ENCODE results near the gene PLEKHN1. TPM values are rescaled to one million over a fixed set of nuclear protein-coding genes. Genes with fewer than 3 reads are reported as not detected.
A peak's percentile ranks its signal among the peaks of the same experiment; 100 is the strongest.

Gene PLEKHN1
- polyA plus RNA-seq, 3 donors from 2014 or later, result 0.14 to 2.2 (median 0.68) TPM

GRCh38 chr1:924656-925560, 41.4 kb upstream of the PLEKHN1 start:
- peak overlapping the region in 4 of 5 donors; percentile 15 to 57 (median 20) for H3K4me3 Mint-ChIP-seq
- no peaks in the 10 kb centered on the region for H3K9me3 Mint-ChIP-seq
- H3K36me3 Mint-ChIP-seq, result no peaks in the 10 kb centered on the region
- peaks cover 8 to 22% (median 20%) of the 10 kb centered on the region in 3 donors for H3K27me3 Mint-ChIP-seq (ENCODE audit: low read depth in 3 of 3)
- no peak overlapping the region for H3K27ac Mint-ChIP-seq
- DNase-seq, result no peak
- peaks cover 6 to 13% of the 10 kb centered on the region in 2 donors for H3K4me1 Mint-ChIP-seq

- H3K4me3 Mint-ChIP-seq, result peak overlapping the region; percentile 27 to 68 (median 59)
- DNase-seq, result no peak
- no peaks in the 10 kb centered on the region for H3K9me3 Mint-ChIP-seq
- no peak overlapping the region for H3K27ac Mint-ChIP-seq
- peaks cover 6 to 10% of the 10 kb centered on the region in 2 donors for H3K4me1 Mint-ChIP-seq
- H3K36me3 Mint-ChIP-seq, result no peaks in the 10 kb centered on the region
- H3K27me3 Mint-ChIP-seq (ENCODE audit: low read depth in 3 of 3), result peaks cover 8 to 22% (median 20%) of the 10 kb centered on the region in 3 donors
Measured at GRCh38 chr1:925561-926421, 40.5 kb upstream of the PLEKHN1 start.

- H3K4me1 Mint-ChIP-seq, result peaks cover 11 to 13% of the 10 kb centered on the region in 2 donors
- H3K4me3 Mint-ChIP-seq, result no peak overlapping the region
- no peaks in the 10 kb centered on the region for H3K36me3 Mint-ChIP-seq
- no peak overlapping the region for H3K27ac Mint-ChIP-seq
- peaks cover 7 to 21% (median 16%) of the 10 kb centered on the region in 3 donors for H3K27me3 Mint-ChIP-seq (ENCODE audit: low read depth in 3 of 3)
- peaks cover 0 to 2% (median 0%) of the 10 kb centered on the region in 6 donors for H3K9me3 Mint-ChIP-seq
- DNase-seq, result no peak
Measured at GRCh38 chr1:927234-927633, 39.0 kb upstream of the PLEKHN1 start.

GRCh38 chr1:927748-928147, 38.5 kb upstream of the PLEKHN1 start:
- Mint-ChIP-seq H3K4me1 (peaks cover 11 to 13% of the 10 kb centered on the region in 2 donors), H3K9me3 (peaks cover 0 to 2% (median 0%) of the 10 kb centered on the region in 6 donors), H3K27me3 (ENCODE audit: low read depth in 3 of 3) (peaks cover 8 to 17% (median 16%) of the 10 kb centered on the region in 3 donors), H3K4me3 (no peak overlapping the region), H3K36me3 (no peaks in the 10 kb centered on the region), H3K27ac (no peak overlapping the region)
- no peak for DNase-seq

GRCh38 chr1:928825-929661, 37.2 kb upstream of the PLEKHN1 start:
- no peak for DNase-seq
- H3K9me3 Mint-ChIP-seq, result peaks cover 0 to 2% (median 0%) of the 10 kb centered on the region in 6 donors
- no peak overlapping the region for H3K4me3 Mint-ChIP-seq
- H3K4me1 Mint-ChIP-seq, result peaks cover 6 to 7% of the 10 kb centered on the region in 2 donors
- H3K27me3 Mint-ChIP-seq (ENCODE audit: low read depth in 3 of 3), result peaks cover 4 to 14% (median 12%) of the 10 kb centered on the region in 3 donors
- H3K36me3 Mint-ChIP-seq, result no peaks in the 10 kb centered on the region
- H3K27ac Mint-ChIP-seq, result no peak overlapping the region

- H3K27ac Mint-ChIP-seq, result no peak overlapping the region
- no peak overlapping the region for H3K4me3 Mint-ChIP-seq
- peaks cover 4 to 16% (median 12%) of the 10 kb centered on the region in 3 donors for H3K27me3 Mint-ChIP-seq (ENCODE audit: low read depth in 3 of 3)
- peaks cover 0 to 2% (median 0%) of the 10 kb centered on the region in 6 donors for H3K9me3 Mint-ChIP-seq
- H3K4me1 Mint-ChIP-seq, result peaks cover 5 to 7% of the 10 kb centered on the region in 2 donors
- no peak for DNase-seq
- no peaks in the 10 kb centered on the region for H3K36me3 Mint-ChIP-seq
Measured at GRCh38 chr1:929712-930632, 36.3 kb upstream of the PLEKHN1 start.

- Mint-ChIP-seq H3K36me3 (no peaks in the 10 kb centered on the region), H3K4me1 (peaks cover 5 to 7% of the 10 kb centered on the region in 2 donors), H3K27ac (no peak overlapping the region), H3K27me3 (ENCODE audit: low read depth in 3 of 3) (peaks cover 4 to 19% (median 11%) of the 10 kb centered on the region in 3 donors), H3K9me3 (peaks cover 0 to 2% (median 0%) of the 10 kb centered on the region in 6 donors), H3K4me3 (no peak overlapping the region)
- DNase-seq, result no peak
Measured at GRCh38 chr1:930633-931138, 35.6 kb upstream of the PLEKHN1 start.

GRCh38 chr1:931380-932172, 34.7 kb upstream of the PLEKHN1 start:
- Mint-ChIP-seq H3K9me3 (peaks cover 0 to 2% (median 0%) of the 10 kb centered on the region in 6 donors), H3K4me3 (peak overlapping the region in 1 of 5 donors; percentile 22), H3K27me3 (ENCODE audit: low read depth in 3 of 3) (peaks cover 3 to 14% (median 6%) of the 10 kb centered on the region in 3 donors), H3K36me3 (no peaks in the 10 kb centered on the region), H3K4me1 (peaks cover 5 to 7% of the 10 kb centered on the region in 2 donors), H3K27ac (no peak overlapping the region)
- DNase-seq, result no peak

- Mint-ChIP-seq H3K36me3 (no peaks in the 10 kb centered on the region), H3K27me3 (ENCODE audit: low read depth in 3 of 3) (peaks cover 2 to 11% (median 2%) of the 10 kb centered on the region in 3 donors), H3K4me3 (no peak overlapping the region), H3K27ac (no peak overlapping the region), H3K4me1 (peaks cover 5 to 7% of the 10 kb centered on the region in 2 donors), H3K9me3 (peaks cover 0 to 2% (median 0%) of the 10 kb centered on the region in 6 donors)
- DNase-seq, result no peak
Measured at GRCh38 chr1:932173-932510, 34.1 kb upstream of the PLEKHN1 start.

GRCh38 chr1:932776-933602, 33.3 kb upstream of the PLEKHN1 start:
- no peak for DNase-seq
- Mint-ChIP-seq H3K27me3 (ENCODE audit: low read depth in 3 of 3) (peaks cover 1 to 9% (median 6%) of the 10 kb centered on the region in 3 donors), H3K9me3 (peaks cover 0 to 2% (median 0%) of the 10 kb centered on the region in 6 donors), H3K27ac (no peak overlapping the region), H3K4me1 (peaks cover 5 to 7% of the 10 kb centered on the region in 2 donors), H3K4me3 (no peak overlapping the region), H3K36me3 (no peaks in the 10 kb centered on the region)

GRCh38 chr1:933603-933940, 32.7 kb upstream of the PLEKHN1 start:
- H3K27me3 Mint-ChIP-seq (ENCODE audit: low read depth in 3 of 3), result peaks cover 1 to 10% (median 6%) of the 10 kb centered on the region in 3 donors
- H3K4me1 Mint-ChIP-seq, result peaks cover 5 to 7% of the 10 kb centered on the region in 2 donors
- H3K27ac Mint-ChIP-seq, result no peak overlapping the region
- no peak overlapping the region for H3K4me3 Mint-ChIP-seq
- peaks cover 0 to 2% (median 0%) of the 10 kb centered on the region in 6 donors for H3K9me3 Mint-ChIP-seq
- DNase-seq, result no peak
- no peaks in the 10 kb centered on the region for H3K36me3 Mint-ChIP-seq

All from immature natural killer cell (primary cell).